Liver (tissue), 9 donors: ENCODE measurements around the gene L3HYPDH. TPM values are rescaled to one million over a fixed set of nuclear protein-coding genes. Genes with fewer than 3 reads are reported as not detected.

Experiments
- DNase-seq: peaks from one replicate; pipeline ENCODE4 v3.0.0-alpha.2; 2017; ENCODE audit warnings: low spot score
- H3K27ac ChIP-seq, 2 donors: one replicate each; pipeline ENCODE4 v1.7.0; 2013; ENCODE audit warnings: inconsistent platforms in 2 of 2, low read length in 2 of 2, control low read depth in 1 of 2, low read depth in 1 of 2, mild to moderate bottlenecking in 1 of 2
- H3K27me3 ChIP-seq, 4 donors: one replicate each; pipeline versions ENCODE4 v1.6.1 to v1.7.0; 2013; ENCODE audit warnings: low read length in 3 of 4, inconsistent platforms in 1 of 4, mild to moderate bottlenecking in 1 of 4, moderate library complexity in 1 of 4; ENCODE audit not compliant: control insufficient read depth in 4 of 4, insufficient read depth in 4 of 4
- H3K36me3 ChIP-seq, 4 donors: one replicate each; pipeline versions ENCODE4 v1.6.1 to v1.7.0; 2013; ENCODE audit warnings: low read length in 3 of 4, mild to moderate bottlenecking in 3 of 4, low read depth in 1 of 4, moderate library complexity in 1 of 4; ENCODE audit not compliant: control insufficient read depth in 4 of 4, insufficient read depth in 3 of 4
- H3K4me1 ChIP-seq, 4 donors: one replicate each; pipeline versions ENCODE4 v1.6.1 to v1.7.0; 2013; ENCODE audit warnings: low read length in 3 of 4, mild to moderate bottlenecking in 3 of 4, moderate library complexity in 1 of 4; ENCODE audit not compliant: control insufficient read depth in 4 of 4, insufficient read depth in 4 of 4
- H3K4me3 ChIP-seq, 3 donors: one replicate each; pipeline versions ENCODE4 v1.6.1 to v1.7.0; 2013; ENCODE audit warnings: low read length in 3 of 3, control low read depth in 1 of 3, low read depth in 1 of 3, mild to moderate bottlenecking in 1 of 3
- H3K9ac ChIP-seq, 2 donors: one replicate each; pipeline ENCODE4 v1.7.0; 2013; ENCODE audit warnings: low read length in 2 of 2, mild to moderate bottlenecking in 2 of 2, moderate library complexity in 2 of 2, control low read depth in 1 of 2, low read depth in 1 of 2
- H3K9me3 ChIP-seq, 4 donors: one replicate each; pipeline versions ENCODE4 v1.6.1 to v1.7.0; 2013; ENCODE audit warnings: low read length in 3 of 4; ENCODE audit not compliant: control insufficient read depth in 4 of 4
- ATF3 ChIP-seq: IDR thresholded peaks from 2 replicates; pipeline ENCODE4 v1.6.1; 2016; ENCODE audit warnings: antibody characterized with exemption
- CTCF ChIP-seq: fragments of 150-350 bp; IDR thresholded peaks from 2 replicates; pipeline ENCODE4 v1.5.1; 2017; ENCODE audit warnings: improper control_type of control experiment, low read depth, low read length; ENCODE audit not compliant: missing input control
- EGR1 ChIP-seq, 2 donors: IDR thresholded peaks; 2 replicates each; pipeline ENCODE4 v1.6.1; 2016 to 2018; ENCODE audit warnings: antibody characterized with exemption in 2 of 2, low read depth in 2 of 2
- FOXA1 ChIP-seq: IDR thresholded peaks from 2 replicates; pipeline ENCODE4 v1.6.1; 2016; ENCODE audit warnings: antibody characterized with exemption
- FOXA2 ChIP-seq: IDR thresholded peaks from 2 replicates; pipeline ENCODE4 v1.6.1; 2016; ENCODE audit warnings: antibody characterized with exemption
- GABPA ChIP-seq, 2 donors: IDR thresholded peaks in 1 of 2; conservative IDR thresholded peaks in 1 of 2; 2 replicates each; pipeline ENCODE4 v1.6.1; 2016; ENCODE audit warnings: antibody characterized with exemption in 2 of 2, mild to moderate bottlenecking in 1 of 2, moderate library complexity in 1 of 2
- HNF4A ChIP-seq, 2 donors: conservative IDR thresholded peaks; 2 replicates each; pipeline ENCODE4 v1.6.1; 2016; ENCODE audit warnings: antibody characterized with exemption in 2 of 2, mild to moderate bottlenecking in 2 of 2
- JUND ChIP-seq, 2 donors: IDR thresholded peaks; 2 replicates each; pipeline ENCODE4 v1.6.1; 2016; ENCODE audit warnings: antibody characterized with exemption in 2 of 2
- NR2F2 ChIP-seq: IDR thresholded peaks from 2 replicates; pipeline ENCODE4 v1.6.1; 2016; ENCODE audit warnings: antibody characterized with exemption
- RAD21 ChIP-seq, 2 donors: IDR thresholded peaks; 2 replicates each; pipeline ENCODE4 v1.6.1; 2016; ENCODE audit warnings: antibody characterized with exemption in 2 of 2, mild to moderate bottlenecking in 2 of 2
- REST ChIP-seq: IDR thresholded peaks from 2 replicates; pipeline ENCODE4 v1.6.1; 2016; ENCODE audit warnings: antibody characterized with exemption, mild to moderate bottlenecking
- RXRA ChIP-seq, 2 donors: IDR thresholded peaks; 2 replicates each; pipeline ENCODE4 v1.6.1; 2017 to 2018; ENCODE audit warnings: antibody characterized with exemption in 2 of 2, mild to moderate bottlenecking in 1 of 2
- SP1 ChIP-seq: IDR thresholded peaks from 2 replicates; pipeline ENCODE4 v1.6.1; 2018; ENCODE audit warnings: antibody characterized with exemption, mild to moderate bottlenecking
- YY1 ChIP-seq: IDR thresholded peaks from 2 replicates; pipeline ENCODE4 v1.6.1; 2016; ENCODE audit warnings: antibody characterized with exemption, mild to moderate bottlenecking
- ZBTB33 ChIP-seq: IDR thresholded peaks from 2 replicates; pipeline ENCODE4 v1.6.1; 2016; ENCODE audit warnings: antibody characterized with exemption
- WGBS: extraction: QIAGEN DNeasy Blood & Tissue Kit; methylation state at CpG from one replicate; pipeline ENCODE4 v1.1.7; 2013; 5-methylcytosine and 5-hydroxymethylcytosine counted together
- polyA plus RNA-seq, 2 donors: library from polyadenylated mRNA; stranded (reverse) in 1 of 2; unstranded in 1 of 2; fragments of 200-250 nt in 1 of 2; fragments of >200 nt in 1 of 2; fragmentation: Nextera tagmentation in 1 of 2; extraction: Ambion mirVana in 1 of 2; gene quantifications; one replicate each; pipeline versions ENCODE4 v1.2.1 to v1.2.3, GENCODE V29; 2013 to 2015
- total RNA-seq, 2 donors: library from RNA; depleted of rRNA; stranded (reverse); fragments of >200 nt; gene quantifications; one replicate each; pipeline ENCODE4 v1.2.3, GENCODE V29; 2014
- donor health status: healthy.
- donor health status: healthy.
- donor health status: healthy.
- donor health status: healthy.
- donor health status: healthy.

L3HYPDH gene
- total and polyA plus RNA-seq, 4 donors: 9.3 to 36.3 (median 28.2) TPM

GRCh38 chr14:59460378-59460777 lies 23.8 kb downstream of the L3HYPDH start (continued):
- TF ChIP-seq ATF3 (no peak), RXRA (IDR thresholded peaks at IDR 0.05) (no peak), JUND (IDR thresholded peaks at IDR 0.05) (no peak), YY1 (no peak), NR2F2 (no peak)

GRCh38 chr14:59458486-59458885 lies 25.7 kb downstream of the L3HYPDH start:
- no peak for DNase-seq
- TF ChIP-seq YY1 (no peak), SP1 (no peak), CTCF (no peak), ATF3 (no peak), NR2F2 (no peak), JUND (IDR thresholded peaks at IDR 0.05) (no peak), REST (no peak), EGR1 (IDR thresholded peaks at IDR 0.05; ENCODE audit: low read depth in 2 of 2) (no peak)
- H3K9me3 ChIP-seq: no peaks in the 10 kb centered on the region
- H3K36me3 ChIP-seq: peaks cover 0 to 3% (median 1%) of the 10 kb centered on the region in 4 donors
- 96% methylated on average over 2 of the region's 2 CpGs for WGBS
- no peak overlapping the region for H3K4me3 ChIP-seq
- H3K27me3 ChIP-seq: no peaks in the 10 kb centered on the region
- no peaks in the 10 kb centered on the region for H3K4me1 ChIP-seq
- no peak overlapping the region for H3K9ac ChIP-seq
- H3K27ac ChIP-seq: no peak overlapping the region

GRCh38 chr14:59455411-59455810 lies 28.8 kb downstream of the L3HYPDH start:
- no peak overlapping the region for H3K9ac ChIP-seq
- no peaks in the 10 kb centered on the region for H3K9me3 ChIP-seq
- WGBS: 97% methylated on average over 1 of the region's 1 CpG
- H3K27me3 ChIP-seq: no peaks in the 10 kb centered on the region
- peaks cover 0 to 3% (median 1%) of the 10 kb centered on the region in 4 donors for H3K36me3 ChIP-seq
- H3K27ac ChIP-seq: no peak overlapping the region
- no peak for DNase-seq
- H3K4me1 ChIP-seq: no peaks in the 10 kb centered on the region
- no peak overlapping the region for H3K4me3 ChIP-seq
- TF ChIP-seq ZBTB33 (no peak), HNF4A (conservative IDR thresholded peaks at IDR 0.05) (no peak), NR2F2 (no peak), ATF3 (no peak), JUND (IDR thresholded peaks at IDR 0.05) (no peak), REST (no peak), FOXA1 (no peak), RAD21 (IDR thresholded peaks at IDR 0.05) (no peak), RXRA (IDR thresholded peaks at IDR 0.05) (no peak), EGR1 (IDR thresholded peaks at IDR 0.05; ENCODE audit: low read depth in 2 of 2) (no peak), GABPA (IDR thresholded peaks at IDR 0.05 in 1 of 2, conservative IDR thresholded peaks at IDR 0.05 in 1 of 2) (no peak), FOXA2 (no peak)
